ENCODE measurements around the gene LPCAT4. TPM values are rescaled to one million over a fixed set of nuclear protein-coding genes. Genes with fewer than 3 reads are reported as not detected.
"Not testable (repeated sequence)": the region's sequence is repeated elsewhere in the genome, so short reads cannot be mapped to it uniquely, and the experiment has no call there.

Gene LPCAT4
- total RNA-seq, 1 donor from 2014 or later, result 3.1 TPM

DNA sequence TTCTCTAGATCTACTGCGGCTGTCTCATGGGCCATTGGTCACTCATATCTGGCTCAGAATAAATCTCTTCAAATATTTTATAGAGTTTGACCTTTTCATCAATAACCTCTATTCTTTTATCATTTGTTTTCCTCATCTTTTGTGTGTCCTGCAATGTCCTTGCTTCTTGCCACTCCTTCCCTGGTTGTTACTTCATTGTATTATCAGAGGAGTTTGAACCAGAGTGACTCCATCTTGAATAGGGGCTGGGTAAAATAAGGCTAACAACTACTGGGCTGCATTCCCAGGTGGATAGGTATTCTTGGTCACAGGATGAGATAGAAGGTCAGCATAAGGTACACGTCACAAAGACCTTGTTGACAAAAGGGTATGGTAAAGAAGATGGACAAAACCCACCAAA lies 9.9 kb upstream of the LPCAT4 start:
- no peaks in the 10 kb centered on the region for H3K36me3 ChIP-seq (ENCODE audit: control insufficient read depth in 3 of 3, insufficient read depth in 3 of 3, low read length in 3 of 3)
- no peak overlapping the region for H3K27ac ChIP-seq (ENCODE audit: low read depth, low read length)
- H3K9me3 ChIP-seq (ENCODE audit: control insufficient read depth in 3 of 3, low read length in 3 of 3), result no peaks in the 10 kb centered on the region
- H3K4me1 ChIP-seq (ENCODE audit: control insufficient read depth in 3 of 3, insufficient read depth in 3 of 3, low read length in 3 of 3), result no peaks in the 10 kb centered on the region
- H3K27me3 ChIP-seq (ENCODE audit: control insufficient read depth in 3 of 3, insufficient read depth in 3 of 3, low read length in 3 of 3), result no peaks in the 10 kb centered on the region
- H3K9ac ChIP-seq (ENCODE audit: low read depth in 1 of 3, low read length in 3 of 3), result no peak overlapping the region
- H3K4me3 ChIP-seq (ENCODE audit: low read length in 3 of 3), result no peak overlapping the region

GRCh38 chr15:34375541-34375940 lies 8.5 kb upstream of the LPCAT4 start:
- H3K9ac ChIP-seq (ENCODE audit: low read depth in 1 of 3, low read length in 3 of 3); H3K27me3 ChIP-seq (ENCODE audit: control insufficient read depth in 3 of 3, insufficient read depth in 3 of 3, low read length in 3 of 3); H3K4me3 ChIP-seq (ENCODE audit: low read length in 3 of 3); H3K27ac ChIP-seq (ENCODE audit: low read depth, low read length); H3K9me3 ChIP-seq (ENCODE audit: control insufficient read depth in 3 of 3, low read length in 3 of 3); H3K36me3 ChIP-seq (ENCODE audit: control insufficient read depth in 3 of 3, insufficient read depth in 3 of 3, low read length in 3 of 3); H3K4me1 ChIP-seq (ENCODE audit: control insufficient read depth in 3 of 3, insufficient read depth in 3 of 3, low read length in 3 of 3): not testable (repeated sequence)

GRCh38 chr15:34374816-34375215 lies 7.8 kb upstream of the LPCAT4 start:
- no peak overlapping the region for H3K9ac ChIP-seq (ENCODE audit: low read depth in 1 of 3, low read length in 3 of 3)
- H3K27me3 ChIP-seq (ENCODE audit: control insufficient read depth in 3 of 3, insufficient read depth in 3 of 3, low read length in 3 of 3), result no peaks in the 10 kb centered on the region
- no peak overlapping the region for H3K4me3 ChIP-seq (ENCODE audit: low read length in 3 of 3)
- no peaks in the 10 kb centered on the region for H3K4me1 ChIP-seq (ENCODE audit: control insufficient read depth in 3 of 3, insufficient read depth in 3 of 3, low read length in 3 of 3)
- H3K36me3 ChIP-seq (ENCODE audit: control insufficient read depth in 3 of 3, insufficient read depth in 3 of 3, low read length in 3 of 3), result no peaks in the 10 kb centered on the region
- H3K9me3 ChIP-seq (ENCODE audit: control insufficient read depth in 3 of 3, low read length in 3 of 3), result no peaks in the 10 kb centered on the region
- H3K27ac ChIP-seq (ENCODE audit: low read depth, low read length), result no peak overlapping the region

DNA sequence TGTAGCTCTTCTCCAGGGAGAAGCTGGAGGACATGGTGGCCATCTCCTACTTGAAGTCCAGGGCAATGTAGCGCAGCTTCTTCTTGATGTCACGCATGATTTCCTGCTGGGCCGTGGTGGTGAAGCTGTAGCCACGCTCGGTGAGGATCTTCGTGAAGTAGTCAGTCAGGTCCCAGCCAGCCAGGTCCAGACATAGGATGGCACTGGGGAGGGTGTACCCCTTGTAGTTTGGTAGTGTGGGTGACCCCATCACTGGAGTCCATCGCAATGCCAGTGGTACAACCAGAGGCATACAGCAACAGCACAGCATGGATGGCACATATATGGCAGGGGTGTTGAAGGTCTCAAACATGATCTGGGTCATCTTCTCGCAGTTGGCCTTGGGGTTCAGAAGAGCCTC lies 7.0 kb upstream of the LPCAT4 start:
- Histone ChIP-seq H3K27ac (ENCODE audit: low read depth, low read length) (no peak overlapping the region), H3K36me3 (ENCODE audit: control insufficient read depth in 3 of 3, insufficient read depth in 3 of 3, low read length in 3 of 3) (no peaks in the 10 kb centered on the region), H3K27me3 (ENCODE audit: control insufficient read depth in 3 of 3, insufficient read depth in 3 of 3, low read length in 3 of 3) (no peaks in the 10 kb centered on the region), H3K9ac (ENCODE audit: low read depth in 1 of 3, low read length in 3 of 3) (no peak overlapping the region), H3K9me3 (ENCODE audit: control insufficient read depth in 3 of 3, low read length in 3 of 3) (no peaks in the 10 kb centered on the region), H3K4me1 (ENCODE audit: control insufficient read depth in 3 of 3, insufficient read depth in 3 of 3, low read length in 3 of 3) (no peaks in the 10 kb centered on the region), H3K4me3 (ENCODE audit: low read length in 3 of 3) (no peak overlapping the region)

- H3K27me3 ChIP-seq (ENCODE audit: control insufficient read depth in 3 of 3, insufficient read depth in 3 of 3, low read length in 3 of 3), result no peaks in the 10 kb centered on the region
- no peak overlapping the region for H3K27ac ChIP-seq (ENCODE audit: low read depth, low read length)
- H3K36me3 ChIP-seq (ENCODE audit: control insufficient read depth in 3 of 3, insufficient read depth in 3 of 3, low read length in 3 of 3), result no peaks in the 10 kb centered on the region
- H3K9me3 ChIP-seq (ENCODE audit: control insufficient read depth in 3 of 3, low read length in 3 of 3), result no peaks in the 10 kb centered on the region
- H3K4me3 ChIP-seq (ENCODE audit: low read length in 3 of 3), result no peak overlapping the region
- peaks cover 13 to 17% (median 16%) of the 10 kb centered on the region in 3 donors for H3K4me1 ChIP-seq (ENCODE audit: control insufficient read depth in 3 of 3, insufficient read depth in 3 of 3, low read length in 3 of 3)
- no peak overlapping the region for H3K9ac ChIP-seq (ENCODE audit: low read depth in 1 of 3, low read length in 3 of 3)
Observed at GRCh38 chr15:34370643-34371042, 3.6 kb upstream of the LPCAT4 start.

GRCh38 chr15:34370129-34370528 lies 3.1 kb upstream of the LPCAT4 start:
- H3K9ac ChIP-seq (ENCODE audit: low read depth in 1 of 3, low read length in 3 of 3), result no peak overlapping the region
- H3K9me3 ChIP-seq (ENCODE audit: control insufficient read depth in 3 of 3, low read length in 3 of 3), result no peaks in the 10 kb centered on the region
- H3K27me3 ChIP-seq (ENCODE audit: control insufficient read depth in 3 of 3, insufficient read depth in 3 of 3, low read length in 3 of 3), result no peaks in the 10 kb centered on the region
- H3K36me3 ChIP-seq (ENCODE audit: control insufficient read depth in 3 of 3, insufficient read depth in 3 of 3, low read length in 3 of 3), result no peaks in the 10 kb centered on the region
- H3K27ac ChIP-seq (ENCODE audit: low read depth, low read length), result no peak overlapping the region
- peaks cover 16 to 22% (median 18%) of the 10 kb centered on the region in 3 donors for H3K4me1 ChIP-seq (ENCODE audit: control insufficient read depth in 3 of 3, insufficient read depth in 3 of 3, low read length in 3 of 3)
- no peak overlapping the region for H3K4me3 ChIP-seq (ENCODE audit: low read length in 3 of 3)

DNA sequence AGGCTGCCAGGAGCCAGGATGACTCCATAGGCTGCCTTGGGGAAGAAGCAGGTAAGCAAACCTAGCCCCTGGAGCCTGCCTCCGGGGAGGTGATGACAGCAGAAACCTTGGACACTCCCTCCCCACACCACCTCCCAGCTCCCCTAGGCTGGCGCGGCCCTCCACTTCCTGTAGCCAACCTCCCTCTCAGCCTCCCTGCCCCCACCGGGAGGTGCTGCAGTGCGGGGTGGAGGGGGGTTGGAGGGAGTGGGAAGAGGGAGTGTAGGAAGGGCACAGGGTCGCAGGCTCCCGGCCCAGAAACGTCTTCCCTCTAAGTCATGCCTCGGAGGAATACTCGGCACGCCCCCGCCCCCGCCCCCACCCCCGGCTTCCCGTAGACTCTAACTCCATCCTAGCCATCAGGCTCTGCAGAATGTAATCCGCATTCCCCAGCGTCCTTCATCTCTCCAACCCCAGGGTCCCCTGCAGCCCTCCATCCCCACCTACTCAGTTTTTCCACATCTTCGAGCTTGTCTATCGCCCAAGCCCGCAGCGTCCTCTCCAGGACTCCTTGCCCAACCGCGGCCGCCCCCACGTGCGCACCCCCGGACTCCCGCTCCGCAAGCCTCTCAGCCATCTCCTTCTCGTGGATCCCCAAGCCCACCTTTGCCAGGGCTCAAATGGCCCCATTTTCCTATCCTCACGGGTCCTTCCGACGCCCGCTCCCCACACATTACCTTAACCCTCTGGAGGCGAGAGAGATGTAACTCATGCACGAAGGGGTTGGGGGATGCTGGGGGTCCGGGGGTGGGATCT lies 528 bp downstream of the LPCAT4 start:
- Histone ChIP-seq H3K27ac (ENCODE audit: low read depth, low read length) (peak overlapping the region; percentile 28), H3K9ac (ENCODE audit: low read depth in 1 of 3, low read length in 3 of 3) (peak overlapping the region; percentile 65 to 79 (median 72)), H3K4me1 (ENCODE audit: control insufficient read depth in 3 of 3, insufficient read depth in 3 of 3, low read length in 3 of 3) (peaks cover 16 to 26% (median 18%) of the 10 kb centered on the region in 3 donors), H3K27me3 (ENCODE audit: control insufficient read depth in 3 of 3, insufficient read depth in 3 of 3, low read length in 3 of 3) (no peaks in the 10 kb centered on the region), H3K9me3 (ENCODE audit: control insufficient read depth in 3 of 3, low read length in 3 of 3) (no peaks in the 10 kb centered on the region), H3K4me3 (ENCODE audit: low read length in 3 of 3) (peak overlapping the region; percentile 82 to 87 (median 83)), H3K36me3 (ENCODE audit: control insufficient read depth in 3 of 3, insufficient read depth in 3 of 3, low read length in 3 of 3) (peaks cover 0 to 3% (median 2%) of the 10 kb centered on the region in 3 donors)

GRCh38 chr15:34365836-34366235 lies 1.2 kb downstream of the LPCAT4 start:
- peak overlapping the region; percentile 28 for H3K27ac ChIP-seq (ENCODE audit: low read depth, low read length)
- peak overlapping the region; percentile 45 to 79 (median 72) for H3K9ac ChIP-seq (ENCODE audit: low read depth in 1 of 3, low read length in 3 of 3)
- peaks cover 0 to 9% (median 2%) of the 10 kb centered on the region in 3 donors for H3K36me3 ChIP-seq (ENCODE audit: control insufficient read depth in 3 of 3, insufficient read depth in 3 of 3, low read length in 3 of 3)

GRCh38 chr15:34365091-34365825 lies 1.7 kb downstream of the LPCAT4 start:
- H3K4me1 ChIP-seq (ENCODE audit: control insufficient read depth in 3 of 3, insufficient read depth in 3 of 3, low read length in 3 of 3), result peaks cover 21 to 26% (median 23%) of the 10 kb centered on the region in 3 donors
- H3K36me3 ChIP-seq (ENCODE audit: control insufficient read depth in 3 of 3, insufficient read depth in 3 of 3, low read length in 3 of 3), result peaks cover 4 to 15% (median 5%) of the 10 kb centered on the region in 3 donors
- H3K27me3 ChIP-seq (ENCODE audit: control insufficient read depth in 3 of 3, insufficient read depth in 3 of 3, low read length in 3 of 3), result no peaks in the 10 kb centered on the region
- no peak overlapping the region for H3K9ac ChIP-seq (ENCODE audit: low read depth in 1 of 3, low read length in 3 of 3)
- no peak overlapping the region for H3K27ac ChIP-seq (ENCODE audit: low read depth, low read length)
- H3K4me3 ChIP-seq (ENCODE audit: low read length in 3 of 3), result peak overlapping the region in 2 of 3 donors; percentile 14 to 83
- no peaks in the 10 kb centered on the region for H3K9me3 ChIP-seq (ENCODE audit: control insufficient read depth in 3 of 3, low read length in 3 of 3)

More at GRCh38 chr15:34365836-34366235, 1.2 kb downstream of the LPCAT4 start:
- Histone ChIP-seq H3K9me3 (ENCODE audit: control insufficient read depth in 3 of 3, low read length in 3 of 3) (no peaks in the 10 kb centered on the region), H3K4me3 (ENCODE audit: low read length in 3 of 3) (peak overlapping the region; percentile 82 to 87 (median 83)), H3K4me1 (ENCODE audit: control insufficient read depth in 3 of 3, insufficient read depth in 3 of 3, low read length in 3 of 3) (peaks cover 21 to 26% (median 23%) of the 10 kb centered on the region in 3 donors), H3K27me3 (ENCODE audit: control insufficient read depth in 3 of 3, insufficient read depth in 3 of 3, low read length in 3 of 3) (no peaks in the 10 kb centered on the region)

GRCh38 chr15:34364041-34364440 lies 3.0 kb downstream of the LPCAT4 start:
- H3K4me3 ChIP-seq (ENCODE audit: low read length in 3 of 3), result no peak overlapping the region
- peaks cover 21 to 26% (median 23%) of the 10 kb centered on the region in 3 donors for H3K4me1 ChIP-seq (ENCODE audit: control insufficient read depth in 3 of 3, insufficient read depth in 3 of 3, low read length in 3 of 3)
- H3K9me3 ChIP-seq (ENCODE audit: control insufficient read depth in 3 of 3, low read length in 3 of 3), result no peaks in the 10 kb centered on the region
- no peaks in the 10 kb centered on the region for H3K27me3 ChIP-seq (ENCODE audit: control insufficient read depth in 3 of 3, insufficient read depth in 3 of 3, low read length in 3 of 3)
- H3K36me3 ChIP-seq (ENCODE audit: control insufficient read depth in 3 of 3, insufficient read depth in 3 of 3, low read length in 3 of 3), result peaks cover 9 to 26% (median 12%) of the 10 kb centered on the region in 3 donors
- H3K9ac ChIP-seq (ENCODE audit: low read depth in 1 of 3, low read length in 3 of 3), result no peak overlapping the region
- H3K27ac ChIP-seq (ENCODE audit: low read depth, low read length), result no peak overlapping the region
